Activated CD4-positive, alpha-beta T cell treated with anti-CD3 and anti-CD28 coated beads for 1 hour (primary cell): ENCODE measurements around the gene BDKRB2.

Experiments used
- DNase-seq: peaks from one replicate; pipeline ENCODE4 v3.0.0-alpha.2; 2020

BDKRB2 gene

DNA sequence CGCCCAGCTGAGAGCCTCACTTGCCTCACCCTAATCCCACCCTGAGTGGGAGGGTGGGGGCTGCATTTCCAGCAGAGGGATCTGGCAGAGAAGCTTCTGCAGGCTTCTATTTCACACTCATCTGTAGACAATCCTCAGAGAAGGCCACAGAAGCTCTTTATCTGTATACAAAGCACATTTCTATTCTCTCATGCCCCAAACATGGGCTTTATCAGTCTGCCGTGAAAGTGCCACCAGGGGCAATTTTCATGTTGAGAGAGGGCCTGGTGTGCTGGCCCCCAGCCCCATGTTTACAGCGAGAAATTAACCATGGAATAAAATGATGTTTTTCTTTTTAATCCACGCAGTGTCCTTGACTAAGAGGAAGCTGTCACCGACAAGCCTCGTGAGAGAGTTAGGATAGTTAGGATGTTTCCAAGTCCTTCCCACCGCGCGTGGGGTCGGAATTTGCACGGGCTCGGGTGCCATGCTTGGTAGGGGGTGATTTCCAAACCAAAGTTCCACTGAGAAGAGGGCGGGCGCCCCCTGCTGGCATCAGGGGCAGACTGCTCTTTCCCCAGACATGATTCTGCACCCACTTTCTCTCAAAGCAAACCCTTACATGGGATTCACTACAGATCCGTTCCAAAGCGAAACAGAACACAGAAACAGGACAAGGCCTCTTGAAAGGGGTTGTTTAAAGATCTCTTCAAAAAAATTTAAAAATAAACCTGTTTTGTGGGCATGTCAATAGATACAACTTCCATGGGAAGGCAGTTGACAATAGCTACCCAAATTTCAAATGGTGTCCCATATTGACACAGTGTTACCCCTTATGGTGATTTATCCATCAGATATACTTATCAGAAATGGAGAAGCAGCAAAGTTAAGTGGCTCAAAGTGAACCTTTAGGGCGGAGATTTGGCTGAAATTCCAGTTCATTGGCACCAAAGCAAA lies 70.8 kb downstream of the BDKRB2 start:
- DNase-seq: peak; percentile 49

DNA sequence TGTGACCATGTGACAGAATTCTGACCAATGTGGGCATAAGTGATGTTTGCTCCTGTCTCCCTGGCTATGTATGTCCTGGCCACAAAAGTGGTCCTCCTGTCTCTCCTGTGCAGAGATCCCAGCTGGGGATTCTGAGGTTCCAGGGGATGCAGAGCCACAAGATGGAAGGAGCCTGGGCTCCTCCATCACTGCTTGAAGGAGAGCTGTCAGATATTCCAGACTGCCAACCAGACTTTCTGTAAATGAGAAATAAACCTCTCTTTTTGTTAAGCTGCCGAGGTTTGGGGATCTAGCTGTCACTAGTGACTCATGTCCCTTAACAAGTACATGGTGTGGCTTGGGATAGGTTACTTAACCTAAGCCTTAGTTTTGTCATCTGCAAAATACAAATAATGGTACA lies 73.3 kb downstream of the BDKRB2 start:
- DNase-seq: no peak

DNA sequence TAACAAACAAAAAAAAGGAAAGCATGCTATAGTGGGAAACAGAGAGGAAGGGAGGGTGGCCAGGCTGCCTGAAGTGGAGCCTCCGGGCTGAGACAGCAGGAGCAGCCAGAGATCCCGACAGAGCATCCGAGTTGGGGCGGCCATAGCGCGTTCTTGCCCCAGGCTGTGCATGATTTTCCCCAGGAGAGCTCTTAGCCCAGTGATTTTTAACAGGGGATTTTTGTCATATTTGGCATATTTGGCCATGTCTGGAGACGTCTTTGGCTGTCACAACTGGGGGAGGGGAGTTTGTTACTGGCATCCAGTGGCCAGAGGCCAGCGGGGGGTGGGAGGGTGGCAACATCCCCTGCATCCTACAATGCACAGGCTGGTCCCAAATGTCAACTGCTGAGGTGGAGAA lies 74.9 kb downstream of the BDKRB2 start:
- no peak for DNase-seq

DNA sequence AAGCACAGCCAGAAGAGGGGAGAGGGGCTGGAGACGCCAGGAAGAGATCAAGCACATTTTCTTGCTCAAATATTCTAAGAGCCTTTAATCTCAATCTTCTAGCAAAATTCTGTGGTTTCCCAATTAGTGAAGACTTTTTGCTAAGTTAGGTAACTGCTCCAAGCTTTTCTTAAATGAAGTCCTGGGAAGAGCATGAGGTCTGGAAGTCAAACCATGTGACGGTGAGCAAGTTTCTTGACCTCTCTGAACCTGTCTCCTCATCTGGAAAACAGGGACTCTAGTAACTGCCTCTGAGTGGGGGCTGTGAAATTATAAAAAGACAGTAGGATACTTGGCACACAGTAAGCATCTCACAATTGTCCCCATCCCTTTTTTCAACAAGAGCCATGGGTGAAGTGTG lies 75.5 kb downstream of the BDKRB2 start:
- no peak for DNase-seq

DNA sequence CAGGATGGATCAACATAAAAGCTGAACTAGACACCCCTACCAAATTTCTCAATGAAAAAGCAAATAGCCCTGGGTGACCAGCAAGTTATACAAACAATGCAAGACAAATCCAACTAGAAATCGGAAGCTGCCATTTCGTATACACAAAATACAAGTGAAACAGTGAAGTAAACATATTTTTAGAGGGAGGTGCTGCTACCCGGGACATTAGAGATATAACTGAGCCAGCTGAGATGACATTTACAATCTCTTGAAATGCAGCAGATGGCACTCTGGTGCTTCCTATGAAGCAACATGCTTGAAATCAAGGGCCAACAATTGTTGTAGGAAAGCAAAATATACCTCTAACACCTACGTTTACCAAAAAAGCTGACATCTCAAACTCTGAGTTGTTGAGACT lies 76.8 kb downstream of the BDKRB2 start:
- no peak for DNase-seq

DNA sequence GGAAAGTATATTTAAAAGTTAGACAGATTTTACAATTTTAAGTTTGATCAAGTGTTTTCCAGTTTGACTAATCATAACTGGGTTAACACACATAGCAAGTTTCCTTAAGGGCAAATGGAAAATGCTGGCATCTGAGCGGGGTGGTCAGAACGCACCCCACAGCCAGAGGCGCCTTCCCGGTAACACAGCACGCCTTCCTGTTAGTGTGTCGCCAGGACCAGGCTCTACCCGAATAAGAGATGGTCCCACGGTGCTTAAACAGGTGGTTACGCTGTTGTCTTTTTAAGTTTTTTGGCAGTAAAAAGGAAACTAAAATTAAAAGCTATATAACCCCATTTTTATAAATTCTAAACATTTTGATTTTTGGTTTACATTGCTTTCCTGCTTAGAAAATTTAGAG lies 79.4 kb downstream of the BDKRB2 start:
- no peak for DNase-seq

DNA sequence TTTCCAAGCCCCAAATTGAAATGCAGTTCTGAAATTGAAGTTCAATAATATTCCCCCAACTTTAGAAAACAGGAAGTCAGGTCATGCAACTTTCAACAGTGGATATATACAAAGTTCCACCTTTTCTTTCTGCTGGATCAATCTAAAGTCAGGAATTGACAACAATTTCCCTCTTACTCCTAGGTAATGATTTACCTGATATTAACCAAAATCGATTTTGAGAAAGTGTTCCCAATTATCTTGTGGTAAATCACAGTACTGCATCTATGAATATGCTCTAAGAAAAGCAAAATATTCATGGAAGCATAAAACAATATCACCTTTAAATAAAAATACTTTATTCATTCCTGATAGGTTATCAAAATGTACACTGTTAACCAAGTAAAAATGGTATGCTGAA lies 79.8 kb downstream of the BDKRB2 start:
- DNase-seq: no peak

DNA sequence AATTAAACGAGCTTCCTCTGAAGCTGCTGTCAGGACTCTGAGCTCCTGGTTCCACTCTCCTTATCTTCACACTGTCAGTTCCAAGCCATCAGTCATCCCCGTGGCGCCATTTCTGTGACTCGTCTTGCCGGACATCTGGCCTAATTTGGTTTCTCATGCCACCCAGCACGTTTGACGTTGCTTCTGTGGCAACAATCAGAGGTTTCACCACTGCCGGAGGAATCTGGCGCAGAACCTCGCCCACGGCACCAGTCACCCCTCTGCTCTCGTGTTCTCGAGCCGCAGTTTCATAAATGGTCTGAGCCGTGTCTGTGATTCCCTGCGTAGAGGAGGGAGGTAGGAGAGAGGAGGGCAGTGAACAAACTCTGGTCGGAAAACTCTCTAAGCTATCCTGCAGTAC lies 81.0 kb downstream of the BDKRB2 start:
- no peak for DNase-seq

DNA sequence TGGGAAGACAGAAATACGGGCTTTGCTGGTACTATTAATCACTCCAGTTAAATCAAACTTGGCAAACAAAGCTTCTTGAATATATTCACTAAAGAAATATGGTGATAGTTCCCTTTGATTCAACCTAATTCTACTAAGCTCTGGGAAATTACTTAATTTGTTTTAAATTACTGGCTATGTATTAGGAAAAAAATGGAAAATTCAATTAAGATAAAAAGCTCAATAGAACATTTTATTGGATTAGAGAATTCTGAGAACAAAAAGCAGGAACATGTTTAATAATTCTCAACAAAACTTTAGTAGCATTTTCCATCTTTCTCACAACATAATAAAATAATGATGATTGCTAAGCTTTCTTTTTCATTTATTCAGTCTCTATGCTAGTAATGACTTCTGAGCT lies 81.6 kb downstream of the BDKRB2 start:
- DNase-seq: no peak

DNA sequence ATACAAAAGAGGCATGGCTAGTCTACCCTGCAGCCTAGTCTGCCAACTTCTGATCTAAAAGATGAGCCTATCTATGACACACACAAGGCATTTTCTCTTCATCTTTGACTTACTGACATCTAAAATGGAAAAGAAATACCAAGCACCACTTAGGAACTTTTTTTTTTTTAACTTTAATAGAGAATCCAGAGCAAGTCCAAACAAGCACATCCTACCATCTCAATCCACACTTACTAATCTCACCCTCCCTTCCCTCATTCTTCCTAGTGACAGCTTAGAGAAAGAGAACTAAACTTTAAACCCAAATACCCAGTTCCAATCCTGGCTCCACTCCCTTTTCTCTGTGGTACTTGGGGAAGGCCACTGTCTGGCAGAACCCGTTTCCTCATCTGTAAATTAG lies 83.2 kb downstream of the BDKRB2 start:
- DNase-seq: no peak
